Colonic mucosa (tissue), 4 donors: ENCODE results near the gene SPTY2D1. TPM values are rescaled to one million over a fixed set of nuclear protein-coding genes. Genes with fewer than 3 reads are reported as not detected.

ENCODE experiments used
- DNase-seq: peaks from one replicate; pipeline ENCODE4 v3.0.0-alpha.2; 2020
- H3K27ac ChIP-seq: fragments of 200-600 bp; one replicate; pipeline ENCODE4 v1.8.0; 2021
- H3K27me3 ChIP-seq: fragments of 200-600 bp; one replicate; pipeline ENCODE4 v1.8.0; 2021
- H3K36me3 ChIP-seq: fragments of 200-600 bp; one replicate; pipeline ENCODE4 v1.8.0; 2021
- H3K4me1 ChIP-seq: fragments of 200-600 bp; one replicate; pipeline ENCODE4 v1.8.0; 2021; ENCODE audit warnings: mild to moderate bottlenecking
- H3K4me3 ChIP-seq: fragments of 200-600 bp; one replicate; pipeline ENCODE4 v1.8.0; 2021
- H3K9ac ChIP-seq, 2 donors: one replicate each; pipeline ENCODE4 v1.7.0; 2013; ENCODE audit warnings: control low read depth in 2 of 2, low read depth in 2 of 2, low read length in 2 of 2
- H3K9me3 ChIP-seq: fragments of 200-600 bp; one replicate; pipeline ENCODE4 v1.8.0; 2021
- CTCF ChIP-seq: fragments of 200-600 bp; IDR thresholded peaks from one replicate; pipeline ENCODE4 v1.8.0; 2022; ENCODE audit warnings: antibody characterized with exemption, mild to moderate bottlenecking
- intact Hi-C: fragments of 100-400 bp; cut with DNase I; formaldehyde crosslinking; loops from one replicate; pipeline ENCODE4 v1.14.1; 2022
- total RNA-seq, 2 donors: library from RNA; stranded (reverse); fragmentation: NEBNext Ultra II Directional in 1 of 2; extraction: Animal tissue kit (Norgen Biotek cat#: 25700) in 1 of 2; gene quantifications; one replicate each; pipeline ENCODE4 v1.2.1, GENCODE V29; 2021
- donor health status: healthy.
- donor health status: DM: no; HTN: no; CAD: no.
- donor health status: DM: no; HTN: no; CAD: no.

The SPTY2D1 gene
- total RNA-seq, 2 donors from 2014 or later: 21.9 to 22.6 TPM

GRCh38 chr11:18567081-18567480 is 67.1 kb downstream of the SPTY2D1 start:
- H3K27ac ChIP-seq: no peak overlapping the region
- no peaks in the 10 kb centered on the region for H3K27me3 ChIP-seq
- H3K36me3 ChIP-seq: no peaks in the 10 kb centered on the region
- H3K9ac ChIP-seq: no peak overlapping the region
- H3K4me3 ChIP-seq: no peak overlapping the region
- no peak for DNase-seq
- no peaks in the 10 kb centered on the region for H3K9me3 ChIP-seq
- no peaks in the 10 kb centered on the region for H3K4me1 ChIP-seq
- no peak for TF ChIP-seq CTCF
- intact Hi-C loops: no loop called here

GRCh38 chr11:18566406-18566805 is 67.7 kb downstream of the SPTY2D1 start:
- TF ChIP-seq CTCF: no peak
- no peak overlapping the region for H3K9ac ChIP-seq
- no peaks in the 10 kb centered on the region for H3K36me3 ChIP-seq
- no peaks in the 10 kb centered on the region for H3K9me3 ChIP-seq
- H3K27me3 ChIP-seq: no peaks in the 10 kb centered on the region
- H3K4me1 ChIP-seq: no peaks in the 10 kb centered on the region
- intact Hi-C loops: no loop called here
- no peak overlapping the region for H3K27ac ChIP-seq
- no peak for DNase-seq
- H3K4me3 ChIP-seq: no peak overlapping the region

GRCh38 chr11:18564149-18564548 is 70.0 kb downstream of the SPTY2D1 start:
- Histone ChIP-seq H3K27ac (no peak overlapping the region), H3K9me3 (no peaks in the 10 kb centered on the region), H3K4me3 (no peak overlapping the region), H3K9ac (no peak overlapping the region), H3K36me3 (no peaks in the 10 kb centered on the region), H3K27me3 (no peaks in the 10 kb centered on the region), H3K4me1 (no peaks in the 10 kb centered on the region)
- TF ChIP-seq CTCF: no peak
- DNase-seq: no peak
- intact Hi-C loops: no loop called here

- Histone ChIP-seq H3K9ac (no peak overlapping the region), H3K4me3 (no peak overlapping the region), H3K36me3 (no peaks in the 10 kb centered on the region), H3K27me3 (no peaks in the 10 kb centered on the region), H3K27ac (no peak overlapping the region), H3K9me3 (no peaks in the 10 kb centered on the region), H3K4me1 (no peaks in the 10 kb centered on the region)
- no peak for TF ChIP-seq CTCF
- intact Hi-C loops: no loop called here
- no peak for DNase-seq
These were observed 70.9 kb downstream of the SPTY2D1 start for GRCh38 chr11:18563090-18563730.

Other genes with a start within 250 kb of the SPTY2D1 start
- gene LDHA, start 239.8 kb downstream of the SPTY2D1 start, total RNA-seq: 1,000 to 10,000 TPM in 1 of 2 donors, 100 to 1,000 TPM in 1; 555 to 1,280 TPM
- gene LDHC, start 222.0 kb downstream of the SPTY2D1 start, total RNA-seq: 1 to 10 TPM; 1.9 to 2.0 TPM
- gene LDHAL6A, start 178.5 kb downstream of the SPTY2D1 start, total RNA-seq: not detected
- 10 to 100 TPM; 54.0 to 64.9 TPM for gene TSG101, start 107.4 kb downstream of the SPTY2D1 start, total RNA-seq
- 10 to 100 TPM; 29.2 to 46.6 TPM for gene UEVLD, start 45.6 kb downstream of the SPTY2D1 start, total RNA-seq
- gene MISFA, start 34.6 kb downstream of the SPTY2D1 start, total RNA-seq: 1 to 10 TPM; 1.8 to 2.5 TPM
- 1 to 10 TPM in 1 of 2 donors, under 1 TPM in 1; 0.89 to 1.4 TPM for gene TMEM86A, start 64.4 kb upstream of the SPTY2D1 start, total RNA-seq
- 1 to 10 TPM in 1 of 2 donors, under 1 TPM in 1; 0.42 to 1.3 TPM for gene IGSF22, start 91.8 kb upstream of the SPTY2D1 start, total RNA-seq
- under 1 TPM in 1 of 2 donors, not detected in 1; 0.19 TPM for gene PTPN5, start 157.5 kb upstream of the SPTY2D1 start, total RNA-seq